T-helper 22 cell (primary cell): ENCODE measurements around the gene UNC13D.

ENCODE experiments used
- DNase-seq: peaks from one replicate; pipeline ENCODE4 v3.0.0-alpha.2; 2020; ENCODE audit warnings: low read depth

UNC13D gene

GRCh38 chr17:75834279-75834920 lies 9.8 kb downstream of the UNC13D start:
- DNase-seq = no peak

DNA sequence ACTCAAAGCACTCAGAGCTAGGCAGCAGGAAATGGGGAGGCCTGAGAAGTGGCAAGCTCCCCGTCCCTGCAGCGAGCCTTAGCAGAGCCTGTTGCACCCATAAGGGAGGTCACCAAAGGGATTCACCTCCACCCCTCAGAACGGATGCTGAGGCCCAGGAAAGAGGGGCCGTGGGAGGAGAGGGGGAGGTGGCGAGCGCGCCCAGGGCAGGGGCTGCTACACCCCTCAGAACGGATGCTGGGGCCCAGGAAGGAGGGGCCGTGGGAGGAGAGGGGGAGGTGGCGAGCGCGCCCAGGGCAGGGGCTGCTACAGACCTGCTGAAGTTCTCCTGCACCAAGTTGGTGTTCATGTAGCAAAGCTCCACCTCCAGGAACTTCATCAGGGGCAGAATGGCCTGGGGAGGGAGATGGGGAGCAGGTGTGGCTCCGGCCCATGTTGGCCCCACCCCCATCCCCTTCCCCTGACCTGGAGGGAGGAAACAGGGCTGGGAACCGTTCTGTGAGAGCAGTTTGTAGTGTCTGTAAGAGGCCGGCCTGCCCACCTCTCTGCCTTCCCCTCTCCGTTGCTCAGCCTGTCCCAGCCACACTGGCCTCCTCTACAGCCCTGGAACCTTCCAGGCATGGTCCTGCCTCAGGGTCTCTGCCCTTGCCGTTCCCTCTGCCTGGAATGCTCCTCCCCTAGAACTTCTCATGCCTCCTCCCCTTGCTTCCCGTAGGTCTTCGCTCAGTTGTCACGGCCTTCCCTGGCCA lies 11.4 kb downstream of the UNC13D start:
- no peak for DNase-seq

DNA sequence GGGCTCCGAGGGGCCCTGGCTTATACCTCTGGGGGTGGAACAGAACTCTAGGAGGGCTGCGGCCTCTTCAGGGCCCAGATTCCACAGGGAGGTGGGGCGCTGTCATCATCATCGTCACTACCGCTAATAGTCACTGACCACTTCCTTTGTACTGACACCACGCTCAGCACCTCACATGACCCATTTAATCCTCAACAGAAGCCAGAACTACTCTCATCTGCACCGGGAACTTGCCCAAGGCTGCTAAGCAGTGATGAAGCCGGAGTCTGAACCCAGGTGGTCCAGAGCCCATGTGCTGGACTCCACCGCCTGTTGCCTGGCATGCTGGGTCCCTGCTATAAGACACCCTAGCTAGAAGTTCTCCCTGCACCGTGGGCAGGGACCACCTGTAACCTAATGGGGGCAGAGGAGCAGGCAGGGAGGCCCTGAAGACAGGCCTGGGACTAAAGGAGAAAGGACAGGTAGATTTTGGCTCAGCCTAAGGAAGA lies 12.0 kb downstream of the UNC13D start:
- peak; percentile 54 for DNase-seq

GRCh38 chr17:75831032-75831571 lies 13.1 kb downstream of the UNC13D start:
- no peak for DNase-seq

DNA sequence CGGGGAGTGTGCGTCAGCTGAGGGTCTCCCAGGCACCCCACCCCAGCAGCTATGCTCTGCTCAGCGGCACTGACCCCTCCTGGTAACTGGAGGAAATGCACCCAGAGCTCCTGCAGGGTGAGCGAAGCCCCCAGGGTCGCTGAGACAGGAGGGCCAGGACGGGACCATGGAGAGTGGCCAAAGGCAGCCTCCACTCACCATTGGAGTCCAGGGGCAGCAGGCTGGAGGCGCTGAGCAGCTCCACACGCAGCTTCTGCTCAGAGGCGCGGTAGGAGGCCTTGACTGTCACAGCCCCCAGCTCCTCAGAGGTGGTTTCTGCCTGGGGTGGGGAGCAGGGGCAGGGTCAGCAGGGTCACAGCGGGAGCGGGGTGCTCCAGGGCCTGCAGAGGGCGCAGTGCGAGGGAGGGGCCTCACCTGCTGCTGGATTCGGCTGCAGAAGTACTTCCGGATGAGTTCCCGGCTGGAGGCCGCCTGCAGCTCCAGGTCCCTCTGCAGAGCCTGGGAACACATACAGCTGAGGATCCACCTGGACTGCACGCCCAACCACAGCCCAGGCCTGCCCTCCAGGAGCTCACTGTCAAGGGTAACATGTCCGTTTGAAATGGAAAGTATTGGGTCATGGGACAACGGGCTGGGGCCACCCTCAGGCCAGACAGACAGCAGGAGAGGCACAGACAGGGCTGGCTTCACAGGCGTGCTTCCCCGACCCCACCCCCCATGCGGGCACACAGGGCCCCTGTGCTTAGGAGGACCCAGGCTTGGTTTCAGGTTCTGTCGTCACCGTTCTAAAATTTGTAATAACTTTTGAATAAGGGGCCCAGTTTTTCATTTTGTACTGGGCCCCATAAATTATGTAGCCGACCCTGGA lies 13.8 kb downstream of the UNC13D start:
- DNase-seq = no peak

GRCh38 chr17:75829747-75830146 lies 14.5 kb downstream of the UNC13D start:
- no peak for DNase-seq

DNA sequence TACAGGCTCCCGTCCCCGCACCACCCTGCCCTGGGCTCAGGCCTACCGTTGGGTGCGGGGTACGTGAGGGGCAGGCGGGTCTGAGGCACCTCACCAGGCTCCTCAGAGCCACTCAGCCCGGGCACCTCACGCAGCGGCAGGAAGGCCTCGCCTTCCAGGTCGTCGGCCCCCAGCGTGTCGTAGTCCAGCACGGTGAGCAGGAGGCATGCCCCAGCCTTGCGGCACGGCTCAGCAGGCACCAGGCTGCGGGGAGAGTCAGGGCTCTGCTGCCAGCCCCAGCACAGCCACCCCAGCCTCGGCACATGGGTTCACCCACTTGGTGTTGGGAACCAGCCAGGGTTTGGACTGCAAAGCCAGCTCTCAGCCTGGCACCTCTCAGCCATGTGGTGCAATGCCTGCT lies 15.5 kb downstream of the UNC13D start:
- DNase-seq = no peak

- no peak for DNase-seq
These were observed 16.2 kb downstream of the UNC13D start for GRCh38 chr17:75828076-75828400.

- DNase-seq = peak; percentile 54
These were observed 16.7 kb downstream of the UNC13D start for GRCh38 chr17:75827308-75828075.

GRCh38 chr17:75826561-75827307 lies 17.5 kb downstream of the UNC13D start:
- no peak for DNase-seq

GRCh38 chr17:75825748-75826370 lies 18.3 kb downstream of the UNC13D start:
- no peak for DNase-seq

DNA sequence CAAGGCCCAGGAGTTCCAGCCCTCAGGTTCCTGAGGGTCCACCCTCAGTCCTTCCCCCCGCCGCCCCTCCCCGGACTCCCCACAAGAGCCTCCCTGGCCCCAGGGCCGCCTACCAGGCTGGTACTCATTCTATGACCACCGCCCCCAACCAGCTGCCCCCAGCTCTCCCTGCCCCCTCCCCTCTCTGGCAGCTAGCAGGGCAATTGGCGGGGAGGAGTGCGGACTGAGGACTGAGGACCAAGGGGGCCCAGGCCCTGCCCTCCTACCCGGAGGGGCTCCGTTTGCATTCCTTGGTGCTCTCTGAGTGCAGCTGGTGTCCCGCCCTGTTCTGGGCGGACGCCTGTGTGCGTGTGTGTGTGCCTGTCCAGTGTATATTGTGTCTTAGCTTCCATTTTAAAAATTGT lies 19.1 kb downstream of the UNC13D start:
- DNase-seq = no peak

GRCh38 chr17:75824666-75825065 lies 19.5 kb downstream of the UNC13D start:
- no peak for DNase-seq

DNA sequence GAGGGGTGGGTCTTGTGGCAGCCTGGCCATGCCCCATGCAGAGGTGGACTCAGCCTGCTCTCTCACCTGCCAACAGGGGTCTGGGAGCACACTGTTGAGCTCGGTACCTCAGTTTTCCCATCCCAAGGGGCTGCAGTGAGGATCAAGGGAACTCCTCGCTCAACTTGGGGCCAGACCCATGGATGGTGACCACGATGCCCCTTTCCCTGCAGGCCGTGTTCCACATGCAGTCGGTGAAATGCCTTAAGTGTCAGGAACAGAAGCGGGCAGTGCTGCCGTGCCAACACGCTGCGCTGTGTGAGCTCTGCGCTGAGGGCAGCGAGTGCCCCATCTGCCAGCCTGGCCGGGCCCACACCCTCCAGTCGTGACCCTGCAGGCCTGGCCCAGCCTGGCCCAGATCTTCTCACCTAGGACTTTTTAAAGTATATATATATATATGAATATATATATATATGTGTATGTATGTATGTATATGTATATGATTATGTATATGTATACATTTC lies 20.1 kb downstream of the UNC13D start:
- no peak for DNase-seq

DNA sequence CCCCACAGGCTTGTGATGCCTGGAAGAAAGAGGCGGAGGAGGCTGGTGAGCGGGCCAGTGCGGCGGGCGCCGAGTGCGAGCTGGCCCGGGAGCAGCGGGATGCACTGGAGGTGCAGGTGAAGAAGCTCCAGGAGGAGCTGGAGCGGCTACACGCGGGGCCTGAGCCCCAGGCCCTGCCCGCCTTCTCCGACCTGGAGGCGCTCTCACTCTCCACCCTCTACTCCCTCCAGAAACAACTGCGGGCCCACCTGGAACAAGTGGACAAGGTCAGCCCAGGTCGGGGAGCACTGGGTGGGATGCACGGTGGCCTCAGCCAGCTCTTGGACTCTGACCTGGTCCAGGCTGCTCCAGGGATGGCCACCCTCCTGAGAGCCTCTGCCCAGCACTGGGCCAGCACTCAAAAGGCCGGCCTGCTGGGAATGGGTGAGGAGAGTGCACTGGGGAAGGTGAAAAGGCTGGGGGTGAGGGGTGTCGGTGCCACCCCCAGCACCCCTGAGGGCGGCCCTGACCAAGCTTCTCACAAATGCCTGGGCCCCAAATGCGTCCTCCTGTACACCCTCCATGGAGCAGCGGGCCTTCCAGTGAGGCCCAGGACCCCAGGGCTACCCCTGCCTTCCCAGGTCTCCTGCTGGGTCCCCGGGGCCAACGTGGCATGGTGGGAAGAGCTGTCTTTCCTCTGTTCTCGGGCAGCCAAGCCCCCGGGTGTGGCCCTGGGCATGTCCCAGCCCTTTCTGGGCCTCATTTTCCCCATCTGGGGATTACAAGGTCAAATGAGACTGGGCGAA lies 20.8 kb downstream of the UNC13D start:
- DNase-seq = no peak

DNA sequence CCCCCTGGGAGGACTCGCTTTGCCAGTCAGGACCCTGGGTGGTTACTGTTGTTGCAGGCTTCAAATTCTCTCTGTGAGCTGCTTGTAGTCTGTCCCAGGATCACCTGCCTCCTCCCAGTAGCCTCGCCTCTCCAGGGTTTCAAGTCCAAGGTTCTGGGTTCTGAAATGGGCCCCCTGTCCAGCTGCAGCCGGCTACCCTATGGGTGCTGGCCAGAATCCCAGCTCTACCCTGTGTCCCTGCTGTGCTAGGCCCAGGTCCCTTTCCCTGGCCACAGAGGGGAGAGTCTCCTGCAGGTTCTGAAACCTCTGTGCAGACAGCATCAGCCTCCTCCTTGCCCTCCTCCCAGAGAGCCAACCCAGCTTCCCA lies 21.4 kb downstream of the UNC13D start:
- no peak for DNase-seq

DNA sequence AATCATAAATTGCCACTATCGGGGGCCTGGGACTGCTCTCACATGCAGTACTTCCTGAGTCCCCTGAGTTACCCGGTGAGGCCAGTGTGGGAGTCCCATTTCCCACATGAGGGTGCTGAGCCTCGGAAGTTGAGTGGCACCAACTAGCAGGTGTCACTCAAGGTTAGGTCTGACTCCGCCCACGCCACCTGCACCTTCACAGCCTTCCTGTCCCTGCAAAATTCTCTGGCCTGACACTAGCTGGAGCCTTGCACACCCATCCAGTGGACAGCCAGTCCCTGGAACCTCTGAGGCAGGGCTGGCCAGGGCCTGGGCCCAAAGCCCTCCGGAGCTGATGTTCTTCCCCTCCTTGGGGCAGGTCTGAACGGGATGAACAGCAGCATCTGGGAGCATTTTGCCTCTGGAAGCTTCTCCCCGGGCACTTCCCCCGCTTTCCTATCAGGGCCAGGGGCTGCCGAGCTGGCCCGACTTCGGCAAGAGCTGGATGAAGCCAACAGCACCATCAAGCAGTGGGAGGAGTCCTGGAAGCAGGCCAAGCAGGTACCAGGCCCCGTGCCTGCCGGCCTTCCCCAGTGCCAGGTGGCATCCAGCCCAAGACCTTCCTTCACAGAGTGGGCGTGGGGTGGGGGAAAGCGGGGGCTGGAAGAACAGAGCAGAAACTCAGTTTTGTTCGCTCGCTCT lies 21.9 kb downstream of the UNC13D start:
- no peak for DNase-seq

DNA sequence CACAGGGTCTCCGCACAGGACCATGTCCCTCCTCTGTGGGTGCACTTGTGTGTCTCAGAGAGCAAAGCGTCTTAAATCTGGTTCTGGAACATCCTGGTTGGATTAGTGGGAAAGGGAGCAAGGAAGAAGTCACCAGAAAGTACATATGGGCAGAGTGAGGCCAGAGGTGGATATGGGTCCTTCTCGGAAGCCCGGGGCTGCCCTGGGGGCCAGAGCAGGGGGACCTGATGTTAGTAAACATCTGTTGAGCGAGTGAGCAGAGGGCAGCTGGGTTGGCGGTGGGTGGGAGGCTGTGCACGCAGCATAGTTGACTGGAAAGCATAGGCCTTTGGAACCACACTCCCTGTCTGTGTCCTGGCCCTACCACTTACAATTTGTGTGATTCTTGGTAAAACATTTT lies 22.7 kb downstream of the UNC13D start:
- no peak for DNase-seq
